PC-9 (cell line): ENCODE results near the gene SEMA4B.

Experiments
- CTCF ChIP-seq: fragments of 200-600 bp; sonication (generic); conservative IDR thresholded peaks from 2 replicates; pipeline ENCODE4 v1.6.1; 2017; ENCODE audit warnings: mixed run types, antibody characterized with exemption, mild to moderate bottlenecking, moderate library complexity
- EZH2 ChIP-seq: fragments of 200-600 bp; sonication (generic); IDR thresholded peaks from 2 replicates; pipeline ENCODE4 v1.8.0; 2017; ENCODE audit warnings: antibody characterized with exemption, low read depth

GRCh38 chr15:90266061-90266431 lies 64.9 kb downstream of the SEMA4B start:
- no peak for TF ChIP-seq EZH2
- TF ChIP-seq CTCF: no peak
